HT1080 (cell line): ENCODE data around the gene CKAP2L. TPM values are rescaled to one million over a fixed set of nuclear protein-coding genes. Genes with fewer than 3 reads are reported as not detected.
A peak's percentile ranks its signal among the peaks of the same experiment; 100 is the strongest.

ENCODE experiments used
- DNase-seq: peaks from one replicate; pipeline ENCODE4 v3.0.0-alpha.2; 2015; ENCODE audit warnings: low read depth
- polyA plus RNA-seq, 2 experiments: library from polyadenylated mRNA; depleted of rRNA; stranded (reverse); fragments of >200 nt; gene quantifications; 2 replicates each; pipeline ENCODE4 v1.2.3, GENCODE V29; 2015
- total RNA-seq: library from RNA; depleted of rRNA; stranded (reverse); fragments of >200 nt; shearing (Covaris generic); gene quantifications from 2 replicates; pipeline ENCODE4 v1.2.3, GENCODE V29; 2014; rRNA removed

The CKAP2L gene, protein sequence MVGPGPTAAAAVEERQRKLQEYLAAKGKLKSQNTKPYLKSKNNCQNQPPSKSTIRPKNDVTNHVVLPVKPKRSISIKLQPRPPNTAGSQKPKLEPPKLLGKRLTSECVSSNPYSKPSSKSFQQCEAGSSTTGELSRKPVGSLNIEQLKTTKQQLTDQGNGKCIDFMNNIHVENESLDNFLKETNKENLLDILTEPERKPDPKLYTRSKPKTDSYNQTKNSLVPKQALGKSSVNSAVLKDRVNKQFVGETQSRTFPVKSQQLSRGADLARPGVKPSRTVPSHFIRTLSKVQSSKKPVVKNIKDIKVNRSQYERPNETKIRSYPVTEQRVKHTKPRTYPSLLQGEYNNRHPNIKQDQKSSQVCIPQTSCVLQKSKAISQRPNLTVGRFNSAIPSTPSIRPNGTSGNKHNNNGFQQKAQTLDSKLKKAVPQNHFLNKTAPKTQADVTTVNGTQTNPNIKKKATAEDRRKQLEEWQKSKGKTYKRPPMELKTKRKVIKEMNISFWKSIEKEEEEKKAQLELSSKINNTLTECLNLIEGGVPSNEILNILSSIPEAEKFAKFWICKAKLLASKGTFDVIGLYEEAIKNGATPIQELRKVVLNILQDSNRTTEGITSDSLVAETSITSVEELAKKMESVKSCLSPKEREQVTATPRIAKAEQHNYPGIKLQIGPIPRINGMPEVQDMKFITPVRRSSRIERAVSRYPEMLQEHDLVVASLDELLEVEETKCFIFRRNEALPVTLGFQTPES
- total RNA-seq, result 21.1 and 33.7 TPM in 2 replicates
- 33.5 and 42.7 TPM in 2 replicates for polyA plus RNA-seq (2015; cell fraction: cytosol; rRNA removed)
- polyA plus RNA-seq (2015; cell fraction: nucleus; rRNA removed), result 41.8 and 45.9 TPM in 2 replicates

DNA sequence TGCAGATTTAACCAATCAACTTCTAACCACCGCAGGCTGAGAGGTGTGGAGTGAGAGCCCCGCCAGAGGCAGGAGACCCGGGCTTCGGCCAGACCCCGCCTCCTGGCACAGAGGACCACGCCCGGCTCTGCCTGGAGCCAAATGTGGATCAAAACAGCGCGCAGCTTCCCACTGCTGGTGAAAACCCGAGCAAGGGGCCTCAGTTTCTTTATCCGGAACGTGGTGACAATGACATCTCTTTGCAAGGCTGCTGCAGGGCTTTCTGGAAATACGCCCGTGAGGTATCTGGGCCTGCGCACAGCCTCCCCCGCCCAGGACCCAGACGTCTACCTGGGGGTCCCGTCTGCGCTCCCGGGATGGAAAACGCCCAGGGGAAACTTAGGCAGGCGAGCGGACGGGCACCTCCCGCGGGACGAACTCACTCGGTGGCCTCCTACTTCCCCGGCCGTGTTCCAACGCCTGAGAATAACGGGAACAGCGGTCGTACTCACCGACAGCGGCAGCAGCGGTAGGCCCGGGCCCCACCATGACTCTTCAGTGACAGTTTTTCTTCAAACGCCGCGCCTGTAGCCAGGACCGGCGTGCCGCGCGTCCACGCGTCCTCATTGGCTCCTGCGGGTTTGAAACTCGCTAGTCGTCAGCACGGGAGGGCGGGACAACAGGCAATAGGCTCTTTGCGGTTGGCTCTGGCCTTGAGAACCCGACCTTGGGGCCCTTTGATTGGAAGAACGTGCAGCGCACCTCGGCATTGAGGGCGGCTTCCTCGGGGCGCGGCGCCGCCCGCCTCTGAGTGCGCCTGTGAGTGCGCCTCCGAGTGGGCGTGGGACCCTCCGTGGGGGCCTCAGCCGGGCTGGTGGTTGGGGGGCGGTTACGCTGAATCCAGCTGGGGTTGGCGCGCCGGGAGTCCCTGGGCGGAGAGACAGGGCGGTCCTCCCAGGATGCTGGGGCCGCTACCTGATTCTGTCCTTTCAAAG, at the start of gene CKAP2L:
Gene CKAP2L (minus strand): TSS at position 539 of the 974 bp plus-strand sequence. CDS start 11 bp downstream, at position 528.
- peak; percentile 99 for DNase-seq

DNA sequence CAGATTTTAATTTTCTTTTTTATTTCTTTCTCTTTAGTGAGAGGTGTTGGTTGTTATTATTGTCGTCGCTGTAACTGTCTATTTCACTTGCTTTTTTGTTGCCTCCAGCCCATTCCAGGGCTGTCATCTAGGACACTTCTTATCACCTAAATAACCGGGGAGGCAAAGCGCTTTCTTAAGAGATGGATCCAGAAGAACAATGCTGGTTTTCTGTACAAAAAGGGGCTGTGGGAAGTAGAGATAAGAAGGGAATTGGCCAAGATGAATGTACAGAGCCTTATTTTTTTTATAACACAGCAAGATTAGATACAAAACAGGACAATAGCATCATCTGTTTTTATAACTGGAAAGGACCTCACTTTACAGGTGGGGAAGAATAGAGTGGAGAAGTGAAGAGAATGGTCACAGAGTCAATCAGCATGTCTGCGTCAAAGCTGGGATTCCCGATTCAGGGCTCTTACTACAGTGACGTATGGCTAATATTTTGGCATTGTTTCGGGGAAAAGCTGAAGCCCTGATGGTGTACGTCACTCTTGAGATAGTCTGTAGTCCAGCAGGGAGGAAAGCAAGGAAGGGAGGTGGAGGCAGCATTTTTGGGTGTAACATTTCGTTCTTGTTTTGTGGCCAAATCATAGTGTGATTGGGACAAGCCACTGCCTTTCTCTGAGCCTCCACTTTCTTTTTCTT, 49.0 kb upstream of the CKAP2L start:
- no peak for DNase-seq

DNA sequence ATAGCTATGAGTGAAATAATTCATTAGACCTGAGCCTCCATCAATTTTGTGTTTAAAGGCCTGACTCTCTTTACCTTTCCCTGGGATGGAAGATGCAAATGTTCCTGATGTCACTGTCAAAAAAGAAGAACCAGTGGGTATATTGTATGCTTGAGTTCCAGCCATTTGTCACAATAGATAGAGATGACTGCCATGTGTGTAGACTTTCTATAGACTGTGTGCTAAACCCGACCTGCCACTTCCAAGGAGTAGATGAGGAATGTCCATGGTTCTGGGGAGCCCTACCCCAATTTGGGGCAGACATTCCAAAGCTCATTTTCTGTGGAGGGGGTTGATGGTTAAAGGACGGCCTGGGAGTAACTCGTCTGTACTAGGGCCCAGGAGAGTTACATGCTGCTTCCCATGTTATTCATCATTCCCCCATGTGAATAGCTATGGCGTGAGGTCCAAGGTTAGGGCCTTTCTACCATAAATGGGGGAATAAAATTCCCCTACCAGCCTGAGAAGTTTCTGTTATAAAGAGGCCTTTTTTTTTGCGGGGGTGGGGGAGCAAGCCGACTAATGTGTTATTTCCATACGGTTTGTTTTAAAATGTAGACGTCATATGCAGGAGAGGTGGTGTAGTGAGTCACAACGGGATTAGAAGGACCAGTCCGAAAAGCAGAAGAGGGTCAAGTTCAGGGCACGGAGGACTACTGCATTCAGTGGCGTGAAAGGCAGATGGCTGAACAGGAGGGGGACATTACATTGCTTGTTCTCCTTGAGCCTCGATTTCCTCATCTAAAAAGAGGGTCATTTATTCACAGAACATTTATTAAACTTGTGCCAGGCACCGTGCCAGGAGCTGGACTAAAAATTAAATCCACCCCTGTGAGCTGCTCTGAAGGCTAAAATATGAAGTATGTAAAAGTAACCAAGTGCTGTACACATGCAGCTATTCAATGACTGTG, 48.2 kb upstream of the CKAP2L start:
- DNase-seq, result peak; percentile 77

DNA sequence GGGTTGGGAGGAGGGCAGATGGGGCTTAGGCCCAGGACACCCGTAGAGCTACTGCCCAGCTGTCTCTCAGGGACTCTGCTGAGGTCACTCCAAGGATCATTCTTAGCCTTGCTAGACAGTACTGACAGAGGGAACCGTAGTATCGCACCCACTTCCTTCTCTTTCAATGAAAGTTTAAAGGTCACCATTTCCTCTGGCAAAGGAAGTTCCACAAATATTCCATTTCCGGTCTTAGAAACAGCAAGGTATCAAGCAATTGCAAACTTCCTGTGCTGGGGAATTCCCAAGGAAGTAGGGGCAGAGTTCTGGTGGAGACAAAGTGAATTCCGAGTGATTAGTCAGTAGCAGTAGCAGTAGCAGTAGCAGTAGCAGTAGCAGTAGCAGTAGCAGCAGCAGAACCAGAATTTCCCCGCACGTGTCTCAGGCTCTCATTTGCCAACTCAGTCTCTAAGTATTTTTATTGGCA, 47.5 kb upstream of the CKAP2L start:
- peak; percentile 95 for DNase-seq

DNA sequence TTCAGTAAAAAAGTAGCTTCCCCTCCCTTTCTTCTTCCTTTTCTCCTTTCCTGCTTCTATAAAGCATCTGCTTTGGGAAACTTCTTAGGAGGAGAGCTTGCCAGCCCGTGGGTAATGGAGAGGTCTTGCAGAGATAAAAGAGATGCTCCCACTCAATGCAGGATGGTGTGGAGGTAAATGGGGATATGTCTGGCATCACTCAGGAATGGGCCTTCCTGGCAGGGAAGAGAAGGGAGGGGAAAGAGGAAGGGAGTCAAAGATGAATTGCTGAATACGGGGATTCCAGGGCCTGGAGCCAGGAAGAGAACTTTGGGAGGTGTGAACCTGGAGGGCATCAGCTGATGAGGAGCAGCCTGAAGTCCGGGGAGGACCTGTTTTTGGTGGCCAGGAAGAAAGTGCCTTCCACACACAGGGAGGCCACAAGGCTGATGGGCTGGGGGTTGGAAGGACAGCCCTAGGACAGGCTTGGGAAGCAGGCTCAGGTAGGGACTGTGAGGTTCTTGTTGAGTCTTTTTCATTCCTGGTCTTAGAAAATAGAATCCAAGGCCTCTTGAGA, 46.9 kb upstream of the CKAP2L start:
- DNase-seq, result no peak

DNA sequence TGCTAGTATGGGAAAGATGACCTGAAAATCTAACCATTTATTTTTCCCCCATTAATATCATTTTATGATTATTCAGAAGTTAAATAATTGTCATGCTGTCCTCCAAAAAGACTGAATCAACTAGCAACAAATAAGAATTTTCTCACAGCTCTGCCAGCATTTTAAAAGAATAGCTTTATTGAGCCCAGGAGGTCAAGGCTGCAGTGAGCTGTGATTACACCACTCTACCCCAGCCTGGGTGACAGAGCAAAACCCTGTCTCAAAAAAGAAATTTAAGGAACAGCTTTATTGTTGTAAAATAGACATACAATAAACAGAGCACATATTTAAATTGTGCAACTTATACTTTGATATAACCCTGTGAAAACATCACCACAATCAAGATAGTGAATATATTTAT, 44.7 kb upstream of the CKAP2L start:
- no peak for DNase-seq

DNA sequence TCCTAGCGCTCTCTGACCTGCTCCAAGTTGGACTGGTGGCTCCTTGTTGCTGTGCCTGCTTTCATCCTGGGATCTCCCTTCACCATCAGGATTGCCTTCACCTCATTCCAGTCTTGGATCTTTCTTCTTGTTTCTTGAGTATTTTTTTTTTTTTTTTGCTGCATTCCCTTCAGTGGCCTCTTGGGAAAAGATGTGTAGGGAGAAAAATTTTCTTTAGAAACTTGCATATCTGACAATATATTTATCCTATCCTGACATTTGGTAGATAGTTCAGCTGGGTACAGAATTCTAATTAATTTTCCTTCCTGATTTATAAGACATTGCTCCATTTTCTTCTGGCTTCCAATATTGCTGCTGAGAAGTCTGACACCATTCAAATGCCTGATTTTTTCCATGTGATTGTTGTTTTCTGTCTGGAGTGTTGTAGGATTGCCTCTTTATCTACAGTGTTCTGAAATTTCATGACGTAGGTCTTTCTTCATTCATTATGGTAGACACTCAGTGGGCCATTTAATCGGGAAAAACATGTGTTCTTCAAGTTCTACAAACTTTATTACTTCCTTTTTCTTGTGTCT, 42.9 kb upstream of the CKAP2L start:
- DNase-seq, result no peak

DNA sequence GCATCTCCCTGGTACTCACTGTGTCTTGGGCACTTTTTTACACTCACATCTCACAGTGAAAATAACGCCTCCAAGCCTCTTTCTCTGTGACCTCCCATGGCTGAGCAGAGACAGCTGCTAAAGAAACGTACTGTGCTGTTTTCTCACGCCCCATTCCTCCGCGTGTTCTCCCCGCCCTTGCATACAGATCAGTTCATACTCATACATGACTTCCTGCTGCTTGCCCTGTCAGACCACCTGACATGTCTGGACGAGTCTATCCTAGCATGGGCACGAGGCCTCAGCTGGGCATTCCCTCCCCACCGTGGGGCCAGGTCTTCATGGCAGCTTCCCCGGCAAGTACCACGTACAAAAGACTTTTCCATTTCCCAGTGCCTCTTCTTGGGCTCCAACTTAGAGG, 41.1 kb upstream of the CKAP2L start:
- DNase-seq, result no peak

DNA sequence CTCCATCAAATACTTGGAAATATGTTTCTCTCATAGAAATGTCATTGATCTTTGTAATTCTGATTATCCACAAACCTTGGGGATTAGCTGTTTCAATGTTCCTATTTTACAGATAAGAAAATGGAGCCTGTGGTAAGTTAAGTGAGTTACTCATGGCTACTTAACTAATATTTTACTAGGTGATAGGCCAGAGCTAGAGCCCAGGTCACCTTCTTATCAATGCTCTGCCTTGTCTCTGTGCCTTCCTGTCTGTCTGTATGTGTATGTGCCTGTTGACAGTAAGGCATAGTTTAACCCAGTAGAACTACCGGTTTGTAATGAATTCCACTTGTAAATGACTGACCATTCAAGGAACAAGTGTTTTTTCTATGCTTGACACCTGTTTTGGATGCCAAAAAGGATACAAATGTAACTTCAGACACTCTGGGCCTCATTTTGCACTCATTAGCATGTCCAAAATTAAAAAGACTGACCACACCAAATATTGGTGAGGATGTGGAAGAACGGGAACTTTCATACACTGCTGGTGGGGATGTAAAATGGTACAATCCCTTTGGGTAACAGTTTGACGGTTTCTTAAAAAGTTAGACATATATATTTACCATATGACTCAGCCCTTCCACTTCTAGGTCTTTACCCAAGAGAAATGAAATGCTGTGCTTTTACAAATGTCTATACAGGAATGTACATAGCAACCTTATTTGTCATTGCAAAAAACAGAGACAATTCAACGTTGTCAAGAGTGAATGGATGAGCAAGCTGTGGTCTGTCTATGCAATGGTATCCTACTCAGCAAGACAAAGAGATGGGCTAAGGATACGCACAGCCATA, 39.5 kb upstream of the CKAP2L start:
- peak; percentile 80 for DNase-seq

DNA sequence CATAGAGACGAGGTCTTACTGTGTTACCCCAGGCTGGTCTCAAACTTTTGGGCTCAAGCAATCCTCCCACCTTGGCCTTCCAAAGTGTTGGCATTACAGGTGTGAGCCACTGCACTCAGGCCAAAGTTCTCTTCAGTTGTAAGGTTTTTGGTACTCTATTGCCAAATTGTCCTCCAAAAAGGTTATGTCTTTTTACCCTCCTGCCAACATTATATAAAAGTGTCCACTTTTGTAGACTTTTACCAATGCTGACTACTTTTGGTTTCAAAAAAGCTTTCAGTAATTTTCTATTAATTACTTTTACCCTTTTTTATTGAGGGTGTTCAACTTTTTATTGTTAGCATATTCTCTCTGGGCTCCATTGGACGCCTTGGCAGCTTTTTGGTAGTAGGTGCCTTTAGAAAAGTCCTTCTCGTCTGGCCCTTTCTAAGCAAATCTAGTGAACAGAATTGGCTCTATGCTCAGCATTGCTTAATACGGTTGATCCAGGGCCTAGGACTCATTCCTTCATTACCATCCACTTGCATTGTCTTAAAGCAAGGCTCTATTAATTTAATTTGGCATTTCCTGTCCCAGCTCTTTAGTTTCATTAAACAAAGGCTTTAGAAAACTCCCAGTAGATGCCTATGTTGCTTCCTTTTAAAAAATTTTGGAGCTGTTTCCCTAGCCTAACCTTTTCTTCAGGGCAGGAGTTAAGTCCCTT, 36.6 kb upstream of the CKAP2L start:
- DNase-seq, result no peak

DNA sequence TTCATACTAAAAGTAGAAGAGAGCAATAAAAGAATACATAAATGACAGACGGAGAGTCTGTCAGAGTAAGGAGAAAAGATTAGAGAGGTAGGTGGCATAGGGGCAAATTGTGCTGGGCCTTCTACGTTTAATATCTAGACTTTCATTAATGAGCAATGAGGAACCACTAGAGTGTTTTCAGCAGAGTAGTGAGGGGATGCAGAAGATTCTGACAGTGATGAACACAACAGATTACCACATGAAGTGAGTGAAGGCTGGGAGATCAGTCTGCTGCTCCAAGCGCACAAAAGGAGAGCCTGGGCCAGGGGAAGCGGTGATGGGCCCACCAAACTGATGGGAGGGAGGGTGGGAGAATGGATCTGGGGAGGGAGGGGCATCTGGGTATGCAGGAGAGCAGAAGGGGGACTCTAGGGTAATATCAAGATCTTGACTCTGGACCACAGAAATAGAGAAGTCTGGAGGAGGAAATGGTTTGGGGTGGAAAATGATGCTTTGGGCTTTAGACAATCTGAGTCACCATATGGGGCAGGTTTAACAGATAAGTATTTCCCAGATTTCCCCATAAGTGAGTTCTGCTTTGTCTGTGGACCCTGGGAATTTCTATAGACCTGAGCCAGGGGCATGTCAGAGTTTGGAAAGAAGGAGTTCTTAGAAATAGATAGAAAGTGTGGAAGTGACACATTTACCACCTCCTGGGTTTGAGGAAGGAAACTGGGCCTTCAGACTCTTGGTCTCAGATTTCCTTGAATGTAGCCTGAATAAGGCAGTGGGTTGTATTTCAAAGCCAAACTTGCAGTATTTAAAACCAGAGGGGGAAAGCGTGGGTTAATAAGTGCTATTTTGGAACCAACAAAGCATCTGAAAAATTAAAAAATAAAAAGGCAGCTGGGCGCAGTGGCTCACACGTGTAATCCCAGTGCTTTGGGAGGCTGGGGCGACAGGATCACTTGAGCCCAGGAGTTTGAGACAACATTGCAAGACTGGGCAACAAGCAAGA, 34.9 kb upstream of the CKAP2L start:
- DNase-seq, result peak; percentile 38

DNA sequence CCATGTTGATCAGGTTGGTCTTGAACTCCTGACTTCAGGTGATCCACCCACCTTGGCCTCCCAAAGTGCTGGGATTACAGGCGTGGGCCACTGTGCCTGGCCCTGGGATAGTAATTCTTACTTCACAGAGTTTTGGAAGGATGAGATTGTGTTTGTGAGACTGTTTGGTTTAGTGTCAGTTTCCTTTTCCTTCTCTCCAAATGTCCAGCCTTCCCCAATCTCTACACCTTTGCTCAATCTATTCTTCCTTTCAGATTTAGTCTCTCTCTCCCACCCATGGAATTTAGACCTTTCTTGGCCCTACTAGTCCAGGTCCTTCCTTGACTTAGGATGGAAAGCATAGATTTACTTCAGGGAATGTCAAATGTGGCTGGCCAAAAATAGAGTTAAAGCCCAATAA, 32.1 kb upstream of the CKAP2L start:
- no peak for DNase-seq

DNA sequence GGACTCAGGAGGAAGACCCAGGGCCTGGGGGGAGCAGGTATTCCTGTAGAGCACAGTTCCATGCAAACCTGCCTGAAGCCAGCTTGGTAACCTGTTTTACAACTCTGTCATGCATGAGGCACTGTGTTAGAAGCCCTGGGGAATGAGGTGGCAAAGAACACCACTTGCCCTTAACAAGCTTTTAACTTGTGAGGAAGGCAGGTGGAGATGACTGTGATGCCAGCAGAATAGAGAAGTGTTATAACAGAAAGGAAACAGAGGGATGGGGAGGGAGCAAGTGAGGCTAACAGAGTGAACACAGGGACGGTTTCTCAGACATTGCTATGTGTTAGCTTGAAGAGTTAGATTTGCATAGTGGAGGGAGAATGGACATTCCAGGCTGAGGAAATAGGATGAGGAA, 31.4 kb upstream of the CKAP2L start:
- DNase-seq, result no peak

DNA sequence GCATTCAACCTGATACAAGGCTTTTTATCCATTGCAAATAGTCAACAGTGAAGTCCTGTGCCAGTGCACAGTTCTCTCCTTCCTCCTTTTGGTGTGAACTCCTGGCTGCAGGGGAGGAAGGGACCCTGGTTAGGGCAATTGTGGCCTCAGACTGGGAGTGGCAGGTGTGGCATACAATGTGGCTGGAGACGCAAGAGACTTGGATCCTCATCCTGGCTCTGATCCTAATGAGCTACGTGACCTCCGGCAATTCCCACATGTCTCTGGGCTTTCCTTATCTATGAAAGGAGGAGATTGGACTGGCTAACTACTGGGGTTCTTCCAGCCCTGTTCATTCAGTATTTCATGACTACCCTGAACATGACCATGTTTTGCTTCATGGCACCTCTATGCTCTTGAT, 30.4 kb upstream of the CKAP2L start:
- no peak for DNase-seq

DNA sequence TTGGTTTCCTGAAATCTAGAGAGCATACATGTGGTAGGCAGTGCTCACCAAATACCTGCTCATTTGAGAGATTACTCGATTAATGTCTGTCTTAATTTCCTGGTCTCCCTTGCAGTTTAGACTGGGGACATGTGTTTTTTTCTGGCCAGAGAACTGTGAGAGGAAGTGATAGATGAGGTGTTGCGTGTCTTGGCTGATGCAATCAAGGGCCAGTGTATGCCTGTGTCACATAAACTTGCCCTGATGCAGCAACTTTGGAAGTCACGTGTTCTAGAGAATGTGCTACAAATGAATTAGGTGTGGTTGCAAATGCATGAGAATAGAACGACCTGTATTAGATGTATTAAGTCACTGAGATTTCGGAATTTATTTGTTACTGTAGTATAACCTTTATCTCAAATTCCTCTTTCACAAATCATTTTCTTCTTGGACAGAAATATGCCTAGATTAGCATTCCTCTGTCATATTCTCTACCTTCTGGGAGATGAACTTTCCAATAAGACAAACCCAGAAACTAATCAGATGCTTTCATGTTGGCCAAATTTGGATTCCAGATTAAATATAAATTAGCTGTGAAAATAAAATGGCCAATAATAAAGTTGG, 29.8 kb upstream of the CKAP2L start:
- DNase-seq, result peak; percentile 86
